Panc1 (cell line): ENCODE data around the gene PLCH2. TPM values are rescaled to one million over a fixed set of nuclear protein-coding genes. Genes with fewer than 3 reads are reported as not detected.

Experiments used
- ATAC-seq: fragments of 200-7000 bp; cut with Tn5 transposase; 2 replicates; pipeline ENCODE4 v1.9.1; 2020; ENCODE audit warnings: mild to moderate bottlenecking, moderate library complexity
- BruUV-seq: library from RNA; stranded (reverse); fragments of 400-500 nt; replicated peaks from 2 replicates; lab custom pipeline; 2021; lab: Mats Ljungman, UMichigan
- CTCF ChIA-PET: fragments of 300-600 bp; sonication (Branson Sonifier 250); formaldehyde crosslinking; loops from one replicate; lab custom pipeline; 2022; ENCODE audit warnings: antibody characterized with exemption; lab: Charles Lee
- POLR2A ChIA-PET: fragments of 300-600 bp; sonication (Branson Sonifier 250); formaldehyde crosslinking; loops from one replicate; lab custom pipeline; 2022; ENCODE audit warnings: antibody characterized with exemption; lab: Charles Lee
- DNase-seq: peaks from one replicate; pipeline ENCODE4 v3.0.0-alpha.2; 2010; ENCODE audit warnings: low read depth, low spot score
- H3K27ac ChIP-seq: 2 replicates; pipeline ENCODE4 v1.5.1; 2011; ENCODE audit warnings: mild to moderate bottlenecking, low read length, inconsistent platforms
- H3K27me3 ChIP-seq: fragments of 200-500 bp; sonication (Bioruptor generic); 2 replicates; pipeline ENCODE4 v1.6.0; 2014; ENCODE audit warnings: low read length, inconsistent platforms; ENCODE audit not compliant: control insufficient read depth, insufficient read depth
- H3K36me3 ChIP-seq: fragments of 200-500 bp; sonication (Bioruptor generic); 2 replicates; pipeline ENCODE4 v1.5.1; 2014; ENCODE audit warnings: inconsistent platforms, mild to moderate bottlenecking, low read length, moderate library complexity; ENCODE audit not compliant: control insufficient read depth, insufficient read depth
- H3K4me1 ChIP-seq: 2 replicates; pipeline ENCODE4 v1.5.1; 2011; ENCODE audit warnings: inconsistent platforms, mild to moderate bottlenecking, low read length, moderate library complexity; ENCODE audit not compliant: control insufficient read depth, insufficient read depth
- H3K4me3 ChIP-seq, 2 experiments: 2 replicates each; pipeline ENCODE4 v1.5.1; 2011 to 2012; ENCODE audit warnings: low read depth in 2 of 2, low read length in 2 of 2, mild to moderate bottlenecking in 2 of 2, inconsistent platforms in 1 of 2, moderate library complexity in 1 of 2
- H3K9me3 ChIP-seq: fragments of 200-500 bp; sonication (Bioruptor generic); 2 replicates; pipeline ENCODE4 v1.5.1; 2014; ENCODE audit warnings: low read depth, mild to moderate bottlenecking, inconsistent platforms, low read length, moderate library complexity; ENCODE audit not compliant: control insufficient read depth, insufficient read depth
- CTCF ChIP-seq: fragments of 450-650 bp; IDR thresholded peaks from 2 replicates; pipeline ENCODE4 v1.5.1; 2017; ENCODE audit warnings: mild to moderate bottlenecking
- POLR2AphosphoS5 ChIP-seq: IDR thresholded peaks from 2 replicates; pipeline ENCODE4 v1.6.1; 2012; ENCODE audit warnings: mild to moderate bottlenecking, low read depth, low read length, moderate library complexity
- REST ChIP-seq, 2 experiments: IDR thresholded peaks; 2 replicates each; pipeline ENCODE4 v1.6.1; 2011 to 2012; ENCODE audit warnings: low read depth in 2 of 2, control low read depth in 1 of 2, low read length in 1 of 2, mild to moderate bottlenecking in 1 of 2, moderate library complexity in 1 of 2; ENCODE audit not compliant: insufficient read depth in 1 of 2
- SIN3A ChIP-seq: IDR thresholded peaks from 2 replicates; pipeline ENCODE4 v1.6.1; 2012; ENCODE audit warnings: low read depth, mild to moderate bottlenecking, low read length, moderate library complexity, borderline replicate concordance; ENCODE audit not compliant: insufficient read depth
- TCF7L2 ChIP-seq: IDR thresholded peaks from 2 replicates; pipeline ENCODE4 v1.6.1; 2011; ENCODE audit warnings: mild to moderate bottlenecking, low read depth, low read length, inconsistent platforms
- in situ Hi-C: cut with HindIII; loops from 2 replicates; pipeline ENCODE4 v1.10.0; 2016; ENCODE audit warnings: low sequenced_read_pairs, low pct_unique_long_range_greater_than_20kb
- intact Hi-C: fragments of 100-400 bp; cut with micrococcal nuclease; formaldehyde crosslinking; loops from one replicate; pipeline ENCODE4 v1.10.0; 2022; ENCODE audit not compliant: unreplicated experiment
- total RNA-seq: library from RNA; stranded (reverse); gene quantifications from one replicate; pipeline ENCODE4 v1.2.1, GENCODE V29; 2021; ENCODE audit not compliant: unreplicated experiment

The PLCH2 gene
- total RNA-seq, 1 experiment from 2014 or later, result 41.2 TPM

- H3K4me3 ChIP-seq, result no peak overlapping the region
- ATAC-seq, result no peak
- H3K36me3 ChIP-seq, result no peaks in the 10 kb centered on the region
- intact Hi-C loops, result no loop called here
- TF ChIP-seq POLR2AphosphoS5 (no peak), REST (IDR thresholded peaks at IDR 0.05; ENCODE audit: insufficient read depth in 1 of 2, low read depth in 2 of 2, low read length in 1 of 2) (no peak), TCF7L2 (no peak), CTCF (no peak), SIN3A (no peak)
- no peaks in the 10 kb centered on the region for H3K9me3 ChIP-seq
- ChIA-PET CTCF (interaction anchor here (0.6 to 1.2 kb wide), 4 partner anchors 50 to 235 kb away, joined by 3 to 4 read pairs (median 3); no protein-coding TSS in a partner anchor), POLR2A (no interaction called here)
- BruUV-seq, result no TSS peak
- no peaks in the 10 kb centered on the region for H3K27me3 ChIP-seq
- no peak for DNase-seq
- H3K4me1 ChIP-seq, result peaks cover 3% of the 10 kb centered on the region; the same call in 1 of the 2 replicates
- no peak overlapping the region for H3K27ac ChIP-seq
- in situ Hi-C loops, result no loop called here
These were observed 45.0 kb upstream of the PLCH2 start for GRCh38 chr1:2431103-2431502.

GRCh38 chr1:2431518-2431917 is 44.6 kb upstream of the PLCH2 start:
- in situ Hi-C loops, result no loop called here
- ChIA-PET CTCF (interaction anchor here (0.6 to 1.2 kb wide), 4 partner anchors 49 to 236 kb away, joined by 3 to 4 read pairs (median 3); no protein-coding TSS in a partner anchor), POLR2A (no interaction called here)
- TF ChIP-seq CTCF, result no peak
- TF ChIP-seq SIN3A, result no peak
- no peak for TF ChIP-seq REST (IDR thresholded peaks at IDR 0.05; ENCODE audit: insufficient read depth in 1 of 2, low read depth in 2 of 2, low read length in 1 of 2)
- TF ChIP-seq POLR2AphosphoS5, result no peak
- TF ChIP-seq TCF7L2, result no peak
- intact Hi-C loops, result no loop called here
- H3K27me3 ChIP-seq, result no peaks in the 10 kb centered on the region
- BruUV-seq, result no TSS peak
- ATAC-seq, result peak; percentile 37; the same call in 1 of the 2 replicates
- H3K4me1 ChIP-seq, result peaks cover 3% of the 10 kb centered on the region; the same call in 1 of the 2 replicates
- no peaks in the 10 kb centered on the region for H3K36me3 ChIP-seq
- DNase-seq, result no peak
- no peaks in the 10 kb centered on the region for H3K9me3 ChIP-seq
- H3K4me3 ChIP-seq, result no peak overlapping the region
- no peak overlapping the region for H3K27ac ChIP-seq
